ENCODE results near the gene INHBE.
A peak's percentile ranks its signal among the peaks of the same experiment; 100 is the strongest.

Gene INHBE

GRCh38 chr12:57430931-57431566, 24.1 kb upstream of the INHBE start, which contains the start of gene R3HDM2:
Gene R3HDM2, minus strand, starts transcription at chr12:57431043. Its CDS starts 120,615 bp downstream, at chr12:57310428.
- no peak for TF ChIP-seq ESRRG (CRISPR knock-in tag; IDR thresholded peaks at IDR 0.05)
- no peak for TF ChIP-seq TOX (CRISPR knock-in tag; IDR thresholded peaks at IDR 0.05; ENCODE audit: borderline replicate concordance)
- no peak for TF ChIP-seq CSDC2 (CRISPR knock-in tag; IDR thresholded peaks at IDR 0.05)
- no peak for TF ChIP-seq POU6F1 (CRISPR knock-in tag; IDR thresholded peaks at IDR 0.05; ENCODE audit: borderline replicate concordance, low read depth)
- TF ChIP-seq BACH2 (CRISPR knock-in tag; IDR thresholded peaks at IDR 0.05; ENCODE audit: borderline replicate concordance) = no peak
- no peak for TF ChIP-seq TSHZ2 (CRISPR knock-in tag; IDR thresholded peaks at IDR 0.05)
- no peak for TF ChIP-seq ISL1 (CRISPR knock-in tag; IDR thresholded peaks at IDR 0.05)
- no peak for TF ChIP-seq RARB (CRISPR knock-in tag; IDR thresholded peaks at IDR 0.05)
- no peak for TF ChIP-seq ZNF565 (CRISPR knock-in tag; conservative IDR thresholded peaks at IDR 0.05; ENCODE audit: low read depth)
- TF ChIP-seq ZNF70 (CRISPR knock-in tag; IDR thresholded peaks at IDR 0.05) = no peak
- peak; percentile 95 for ATAC-seq

GRCh38 chr12:57431654-57432188, 23.4 kb upstream of the INHBE start:
- no peak for ATAC-seq
- no peak for TF ChIP-seq TCF4 (CRISPR knock-in tag; IDR thresholded peaks at IDR 0.05; ENCODE audit: borderline replicate concordance)
- TF ChIP-seq ISL1 (CRISPR knock-in tag; IDR thresholded peaks at IDR 0.05) = no peak
- no peak for TF ChIP-seq ZNF70 (CRISPR knock-in tag; IDR thresholded peaks at IDR 0.05)
- TF ChIP-seq TSHZ2 (CRISPR knock-in tag; IDR thresholded peaks at IDR 0.05) = no peak
- TF ChIP-seq CREB5 (CRISPR knock-in tag; IDR thresholded peaks at IDR 0.05; ENCODE audit: low read depth) = no peak
- TF ChIP-seq BACH2 (CRISPR knock-in tag; IDR thresholded peaks at IDR 0.05; ENCODE audit: borderline replicate concordance) = no peak
- TF ChIP-seq POU6F1 (CRISPR knock-in tag; IDR thresholded peaks at IDR 0.05; ENCODE audit: borderline replicate concordance, low read depth) = no peak
- no peak for TF ChIP-seq ZFP30 (CRISPR knock-in tag; IDR thresholded peaks at IDR 0.05)
- no peak for TF ChIP-seq CSRNP3 (CRISPR knock-in tag; IDR thresholded peaks at IDR 0.05)
- TF ChIP-seq ARNTL (CRISPR knock-in tag; IDR thresholded peaks at IDR 0.05; ENCODE audit: borderline replicate concordance, low read depth) = no peak
- no peak for TF ChIP-seq SNAI2 (CRISPR knock-in tag; IDR thresholded peaks at IDR 0.05)
- TF ChIP-seq PATZ1 (CRISPR knock-in tag; IDR thresholded peaks at IDR 0.05; ENCODE audit: borderline replicate concordance) = no peak
- no peak for TF ChIP-seq GLIS3 (CRISPR knock-in tag; IDR thresholded peaks at IDR 0.05)
- no peak for TF ChIP-seq OSR1 (CRISPR knock-in tag; IDR thresholded peaks at IDR 0.05)
- TF ChIP-seq TOX (CRISPR knock-in tag; IDR thresholded peaks at IDR 0.05; ENCODE audit: borderline replicate concordance) = no peak
- TF ChIP-seq ZC3H10 (CRISPR knock-in tag; IDR thresholded peaks at IDR 0.05) = no peak

All from SK-N-SH treated with all-trans-retinoic acid at 6 μM for 48 hours (cell line).